Measurements from ENCODE around the gene MS4A12.
"Not testable (repeated sequence)": the region's sequence is repeated elsewhere in the genome, so short reads cannot be mapped to it uniquely, and the experiment has no call there.

The MS4A12 gene

GRCh38 chr11:60498399-60498798 lies 5.8 kb downstream of the MS4A12 start:
- H3K27ac ChIP-seq (ENCODE audit: insufficient read depth in 1 of 2, low read depth in 1 of 2, low read length in 2 of 2, poor library complexity in 1 of 2, severe bottlenecking in 2 of 2): no peak overlapping the region
- H3K9me3 ChIP-seq (ENCODE audit: control extremely low read depth in 1 of 5, control insufficient read depth in 4 of 5, insufficient read depth in 2 of 5, low read depth in 1 of 5, low read length in 4 of 5): no peaks in the 10 kb centered on the region
- CTCF ChIA-PET: no interaction called here
- POLR2A ChIA-PET: interaction anchor here (0.5 kb wide), 1 partner anchor 139 kb away, joined by 4 read pairs; no protein-coding TSS in a partner anchor
- peak in 2 of 3 donors; percentile 17 to 25 for DNase-seq
- no peaks in the 10 kb centered on the region for H3K36me3 ChIP-seq (ENCODE audit: control insufficient read depth in 4 of 4, insufficient read depth in 4 of 4, low read length in 3 of 4)
- peaks cover 0 to 14% (median 6%) of the 10 kb centered on the region in 4 experiments for H3K4me1 ChIP-seq (ENCODE audit: control extremely low read depth in 1 of 4, control insufficient read depth in 4 of 4, insufficient read depth in 4 of 4, low read length in 3 of 4)
- no peaks in the 10 kb centered on the region for H3K27me3 ChIP-seq (replicated peaks in 2 of 5; ENCODE audit: control insufficient read depth in 4 of 5, insufficient read depth in 5 of 5, low read length in 4 of 5)
- H3K4me3 ChIP-seq (ENCODE audit: control insufficient read depth in 1 of 7, extremely low read depth in 1 of 7, insufficient read depth in 4 of 7, low read depth in 2 of 7, low read length in 6 of 7): no peak overlapping the region
- WGBS (ENCODE audit: insufficient coverage): 95% methylated on average over 2 of the region's 2 CpGs

DNA sequence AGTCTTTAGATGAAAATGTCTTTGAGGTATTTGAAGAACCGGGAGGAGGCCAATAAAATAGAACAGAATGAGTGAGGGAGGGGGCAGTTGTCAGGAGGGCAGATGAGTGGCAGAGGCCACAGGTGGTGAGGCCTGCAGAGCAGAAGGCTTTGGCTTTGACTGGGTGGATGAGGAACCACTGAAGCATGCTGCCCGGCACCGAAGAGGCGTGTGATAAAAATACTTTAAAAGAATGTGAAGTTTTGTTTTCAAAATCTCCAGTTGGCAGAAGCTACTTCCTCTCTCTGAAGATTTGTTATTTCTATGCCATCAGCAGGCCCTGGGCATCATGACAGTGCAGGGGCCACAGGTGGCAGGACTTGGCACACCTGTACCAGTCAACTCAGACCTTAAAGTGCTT lies 6.3 kb downstream of the MS4A12 start:
- CTCF ChIA-PET: no interaction called here
- H3K27ac ChIP-seq (ENCODE audit: insufficient read depth in 1 of 2, low read depth in 1 of 2, low read length in 2 of 2, poor library complexity in 1 of 2, severe bottlenecking in 2 of 2): no peak overlapping the region
- H3K9me3 ChIP-seq (ENCODE audit: control extremely low read depth in 1 of 5, control insufficient read depth in 4 of 5, insufficient read depth in 2 of 5, low read depth in 1 of 5, low read length in 4 of 5): no peaks in the 10 kb centered on the region
- peak in 2 of 3 donors; percentile 49 to 71 for DNase-seq
- H3K27me3 ChIP-seq (replicated peaks in 2 of 5; ENCODE audit: control insufficient read depth in 4 of 5, insufficient read depth in 5 of 5, low read length in 4 of 5): no peaks in the 10 kb centered on the region
- POLR2A ChIA-PET: no interaction called here
- H3K4me3 ChIP-seq (ENCODE audit: control insufficient read depth in 1 of 7, extremely low read depth in 1 of 7, insufficient read depth in 4 of 7, low read depth in 2 of 7, low read length in 6 of 7): no peak overlapping the region
- H3K4me1 ChIP-seq (ENCODE audit: control extremely low read depth in 1 of 4, control insufficient read depth in 4 of 4, insufficient read depth in 4 of 4, low read length in 3 of 4): peaks cover 0 to 14% (median 6%) of the 10 kb centered on the region in 4 experiments
- no peaks in the 10 kb centered on the region for H3K36me3 ChIP-seq (ENCODE audit: control insufficient read depth in 4 of 4, insufficient read depth in 4 of 4, low read length in 3 of 4)
- WGBS (ENCODE audit: insufficient coverage): 35% methylated on average over 4 of the region's 4 CpGs

DNA sequence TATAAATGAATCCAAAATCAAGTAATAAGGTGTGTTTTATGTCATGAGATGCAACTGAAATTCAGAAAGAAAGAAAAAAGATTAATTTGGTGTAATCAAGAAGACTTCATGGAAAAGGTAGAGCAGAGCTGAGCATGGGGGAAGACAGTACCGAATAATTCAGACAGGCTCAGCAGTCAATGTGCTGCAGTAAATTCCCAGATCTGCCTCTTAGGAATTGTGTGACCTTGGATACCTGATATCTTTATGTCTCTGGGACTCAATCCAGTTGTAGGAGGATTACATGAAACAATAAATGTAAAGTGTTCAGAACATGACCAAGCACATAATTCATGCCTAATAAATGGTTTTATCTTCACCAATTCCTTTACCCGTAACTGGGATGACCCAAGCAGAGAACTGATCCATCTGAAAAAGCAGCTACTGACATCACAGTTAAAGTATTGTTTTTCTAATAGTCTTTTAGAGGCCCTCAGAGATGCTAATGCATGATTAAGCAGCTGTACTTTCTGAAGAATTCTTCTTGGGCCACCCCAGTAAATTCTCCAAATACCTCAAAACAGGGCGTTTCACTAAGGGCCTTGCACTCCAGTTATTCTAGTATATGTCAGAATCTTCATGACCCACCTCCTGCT lies 7.8 kb downstream of the MS4A12 start:
- no peak for DNase-seq
- no peak overlapping the region for H3K27ac ChIP-seq (ENCODE audit: insufficient read depth in 1 of 2, low read depth in 1 of 2, low read length in 2 of 2, poor library complexity in 1 of 2, severe bottlenecking in 2 of 2)
- H3K4me1 ChIP-seq (ENCODE audit: control extremely low read depth in 1 of 4, control insufficient read depth in 4 of 4, insufficient read depth in 4 of 4, low read length in 3 of 4): peaks cover 0 to 14% (median 8%) of the 10 kb centered on the region in 4 experiments
- H3K36me3 ChIP-seq (ENCODE audit: control insufficient read depth in 4 of 4, insufficient read depth in 4 of 4, low read length in 3 of 4): no peaks in the 10 kb centered on the region
- ChIA-PET POLR2A (no interaction called here), CTCF (no interaction called here)
- H3K4me3 ChIP-seq (ENCODE audit: control insufficient read depth in 1 of 7, extremely low read depth in 1 of 7, insufficient read depth in 4 of 7, low read depth in 2 of 7, low read length in 6 of 7): no peak overlapping the region
- H3K27me3 ChIP-seq (replicated peaks in 2 of 5; ENCODE audit: control insufficient read depth in 4 of 5, insufficient read depth in 5 of 5, low read length in 4 of 5): no peaks in the 10 kb centered on the region
- WGBS (ENCODE audit: insufficient coverage): 96% methylated on average over 2 of the region's 3 CpGs
- no peaks in the 10 kb centered on the region for H3K9me3 ChIP-seq (ENCODE audit: control extremely low read depth in 1 of 5, control insufficient read depth in 4 of 5, insufficient read depth in 2 of 5, low read depth in 1 of 5, low read length in 4 of 5)

DNA sequence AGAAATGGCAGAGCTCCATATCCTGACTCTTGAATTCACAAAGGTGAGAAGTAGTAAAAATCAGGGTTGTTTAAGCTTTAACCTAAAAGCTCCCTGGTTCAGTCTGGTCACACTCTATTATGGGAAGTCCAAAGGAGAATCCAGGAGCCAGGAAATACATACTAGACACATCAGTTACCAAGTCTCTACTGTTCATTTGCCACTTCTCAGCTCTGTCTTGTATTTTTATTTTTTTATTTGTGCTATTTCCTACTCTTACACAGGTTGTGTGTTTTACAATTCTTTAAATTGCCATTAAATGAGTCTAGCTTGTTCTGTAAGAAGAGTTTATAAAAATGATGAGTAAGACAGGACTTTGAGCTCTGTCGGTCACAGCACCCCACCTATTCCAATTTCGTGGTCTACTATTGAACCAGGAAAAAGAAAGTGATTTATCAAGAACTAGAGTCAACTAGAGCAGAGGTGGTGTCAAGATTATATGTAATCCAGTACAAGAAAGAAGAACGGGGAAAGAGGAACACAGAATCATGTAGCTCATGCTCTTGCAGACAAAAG lies 9.7 kb downstream of the MS4A12 start:
- Histone ChIP-seq H3K36me3 (ENCODE audit: control insufficient read depth in 4 of 4, insufficient read depth in 4 of 4, low read length in 3 of 4) (no peaks in the 10 kb centered on the region), H3K9me3 (ENCODE audit: control extremely low read depth in 1 of 5, control insufficient read depth in 4 of 5, insufficient read depth in 2 of 5, low read depth in 1 of 5, low read length in 4 of 5) (no peaks in the 10 kb centered on the region), H3K27me3 (replicated peaks in 2 of 5; ENCODE audit: control insufficient read depth in 4 of 5, insufficient read depth in 5 of 5, low read length in 4 of 5) (no peaks in the 10 kb centered on the region), H3K4me3 (ENCODE audit: control insufficient read depth in 1 of 7, extremely low read depth in 1 of 7, insufficient read depth in 4 of 7, low read depth in 2 of 7, low read length in 6 of 7) (no peak overlapping the region), H3K27ac (ENCODE audit: insufficient read depth in 1 of 2, low read depth in 1 of 2, low read length in 2 of 2, poor library complexity in 1 of 2, severe bottlenecking in 2 of 2) (no peak overlapping the region), H3K4me1 (ENCODE audit: control extremely low read depth in 1 of 4, control insufficient read depth in 4 of 4, insufficient read depth in 4 of 4, low read length in 3 of 4) (peaks cover 0 to 14% (median 8%) of the 10 kb centered on the region in 4 experiments)
- no peak for DNase-seq
- WGBS (ENCODE audit: insufficient coverage): no CpG with 5 or more reads among the region's 3 CpGs
- CTCF ChIA-PET: interaction anchor here (1.1 to 1.7 kb wide), 2 partner anchors 27 to 157 kb away, joined by 3 to 4 read pairs; no protein-coding TSS in a partner anchor
- POLR2A ChIA-PET: no interaction called here

DNA sequence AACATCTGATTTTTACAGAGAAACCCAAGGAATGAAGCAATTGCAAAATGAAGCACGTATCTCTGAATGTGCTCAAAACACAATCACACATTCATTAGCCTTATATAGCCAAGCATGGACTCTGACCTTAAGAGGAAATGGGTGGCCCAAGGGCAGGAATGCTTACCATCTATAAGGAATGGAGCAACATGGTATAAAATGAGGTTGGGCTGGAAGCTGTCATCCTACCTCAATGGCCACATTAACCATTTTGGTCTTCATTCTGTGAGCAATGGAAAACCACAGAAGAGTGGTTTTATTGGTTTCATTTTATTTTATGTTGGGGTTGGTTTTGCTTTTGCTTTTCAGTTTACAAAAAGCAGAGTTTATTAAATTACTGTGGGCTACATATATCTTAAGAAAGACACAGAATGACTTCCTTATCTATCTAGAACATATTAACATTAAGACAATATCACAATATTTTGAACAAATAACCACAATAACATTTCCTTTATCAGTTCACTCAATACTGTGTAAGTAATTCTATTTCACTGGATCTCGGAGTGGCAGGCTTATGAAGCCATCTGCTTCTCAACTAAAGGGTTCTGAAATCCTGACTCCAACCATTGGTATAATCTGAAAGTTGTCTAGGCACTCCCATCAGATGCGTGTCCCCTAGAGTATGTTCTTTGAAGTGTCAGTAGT lies 11.8 kb downstream of the MS4A12 start:
- Histone ChIP-seq H3K4me3 (ENCODE audit: control insufficient read depth in 1 of 7, extremely low read depth in 1 of 7, insufficient read depth in 4 of 7, low read depth in 2 of 7, low read length in 6 of 7) (no peak overlapping the region), H3K36me3 (ENCODE audit: control insufficient read depth in 4 of 4, insufficient read depth in 4 of 4, low read length in 3 of 4) (no peaks in the 10 kb centered on the region), H3K27ac (ENCODE audit: insufficient read depth in 1 of 2, low read depth in 1 of 2, low read length in 2 of 2, poor library complexity in 1 of 2, severe bottlenecking in 2 of 2) (no peak overlapping the region), H3K4me1 (ENCODE audit: control extremely low read depth in 1 of 4, control insufficient read depth in 4 of 4, insufficient read depth in 4 of 4, low read length in 3 of 4) (peaks cover 0 to 3% (median 1%) of the 10 kb centered on the region in 4 experiments), H3K27me3 (replicated peaks in 2 of 5; ENCODE audit: control insufficient read depth in 4 of 5, insufficient read depth in 5 of 5, low read length in 4 of 5) (no peaks in the 10 kb centered on the region), H3K9me3 (ENCODE audit: control extremely low read depth in 1 of 5, control insufficient read depth in 4 of 5, insufficient read depth in 2 of 5, low read depth in 1 of 5, low read length in 4 of 5) (no peaks in the 10 kb centered on the region)
- WGBS (ENCODE audit: insufficient coverage): 89% methylated on average over 1 of the region's 3 CpGs
- DNase-seq: peak; percentile 27 to 80 (median 76)
- ChIA-PET CTCF (interaction anchor here (0.8 to 1.2 kb wide), 2 partner anchors 8 to 108 kb away, joined by 3 read pairs; partner anchors contain the start of gene MS4A14), POLR2A (no interaction called here)

GRCh38 chr11:60509609-60510008 lies 17.0 kb downstream of the MS4A12 start:
- WGBS (ENCODE audit: insufficient coverage): 90% methylated on average over 12 of the region's 15 CpGs

GRCh38 chr11:60510209-60510608 lies 17.6 kb downstream of the MS4A12 start:
- CTCF ChIA-PET: interaction anchor here (1.5 kb wide), 1 partner anchor 26 kb away, joined by 3 read pairs; no protein-coding TSS in a partner anchor
- H3K4me1 ChIP-seq (ENCODE audit: control extremely low read depth in 1 of 4, control insufficient read depth in 4 of 4, insufficient read depth in 4 of 4, low read length in 3 of 4); DNase-seq; POLR2A ChIA-PET; H3K27me3 ChIP-seq (replicated peaks in 2 of 5; ENCODE audit: control insufficient read depth in 4 of 5, insufficient read depth in 5 of 5, low read length in 4 of 5); H3K9me3 ChIP-seq (ENCODE audit: control extremely low read depth in 1 of 5, control insufficient read depth in 4 of 5, insufficient read depth in 2 of 5, low read depth in 1 of 5, low read length in 4 of 5); H3K36me3 ChIP-seq (ENCODE audit: control insufficient read depth in 4 of 4, insufficient read depth in 4 of 4, low read length in 3 of 4); H3K4me3 ChIP-seq (ENCODE audit: control insufficient read depth in 1 of 7, extremely low read depth in 1 of 7, insufficient read depth in 4 of 7, low read depth in 2 of 7, low read length in 6 of 7); H3K27ac ChIP-seq (ENCODE audit: insufficient read depth in 1 of 2, low read depth in 1 of 2, low read length in 2 of 2, poor library complexity in 1 of 2, severe bottlenecking in 2 of 2): not testable (repeated sequence)
- WGBS (ENCODE audit: insufficient coverage): 93% methylated on average over 16 of the region's 28 CpGs

More at GRCh38 chr11:60509609-60510008, 17.0 kb downstream of the MS4A12 start:
- H3K9me3 ChIP-seq (ENCODE audit: control extremely low read depth in 1 of 5, control insufficient read depth in 4 of 5, insufficient read depth in 2 of 5, low read depth in 1 of 5, low read length in 4 of 5); H3K4me3 ChIP-seq (ENCODE audit: control insufficient read depth in 1 of 7, extremely low read depth in 1 of 7, insufficient read depth in 4 of 7, low read depth in 2 of 7, low read length in 6 of 7); H3K27me3 ChIP-seq (replicated peaks in 2 of 5; ENCODE audit: control insufficient read depth in 4 of 5, insufficient read depth in 5 of 5, low read length in 4 of 5); H3K36me3 ChIP-seq (ENCODE audit: control insufficient read depth in 4 of 4, insufficient read depth in 4 of 4, low read length in 3 of 4); POLR2A ChIA-PET; DNase-seq; H3K27ac ChIP-seq (ENCODE audit: insufficient read depth in 1 of 2, low read depth in 1 of 2, low read length in 2 of 2, poor library complexity in 1 of 2, severe bottlenecking in 2 of 2); H3K4me1 ChIP-seq (ENCODE audit: control extremely low read depth in 1 of 4, control insufficient read depth in 4 of 4, insufficient read depth in 4 of 4, low read length in 3 of 4): not testable (repeated sequence)
- CTCF ChIA-PET: interaction anchor here (0.5 to 1.5 kb wide), 3 partner anchors 26 to 321 kb away, joined by 3 read pairs; no protein-coding TSS in a partner anchor

Measured in common myeloid progenitor, CD34-positive (primary cell).